ENCODE measurements around the gene ADARB2. TPM values are rescaled to one million over a fixed set of nuclear protein-coding genes. Genes with fewer than 3 reads are reported as not detected.

Gene ADARB2
- total and polyA plus RNA-seq, 2 experiments from 2014 or later: 2.0 to 5.0 TPM

DNA sequence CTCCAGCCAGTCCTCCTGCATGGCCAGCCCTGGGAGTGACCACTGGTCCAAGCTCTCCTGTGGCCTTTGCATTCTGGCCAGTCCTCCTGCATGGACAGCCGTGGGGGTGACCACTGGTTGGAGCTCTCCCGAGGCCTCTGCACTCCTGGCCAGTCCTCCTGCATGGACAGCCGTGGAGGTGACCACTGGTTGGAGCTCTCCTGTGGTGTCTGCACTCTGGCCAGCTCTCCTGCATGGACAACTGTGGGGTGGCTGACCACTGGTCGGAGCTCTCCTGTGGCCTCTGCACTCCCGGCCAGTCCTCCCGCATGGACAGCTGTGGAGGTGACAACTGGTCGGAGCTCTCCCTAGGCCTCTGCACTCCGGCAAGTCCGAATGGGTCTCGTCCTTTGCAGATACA, 28.7 kb upstream of the ADARB2 start:
- H3K79me2 ChIP-seq (replicated peaks; ENCODE audit: insufficient read depth): no peaks in the 10 kb centered on the region
- H3K27me3 ChIP-seq (ENCODE audit: insufficient read depth): no peaks in the 10 kb centered on the region
- H3K4me1 ChIP-seq (ENCODE audit: insufficient read depth): no peaks in the 10 kb centered on the region
- H3F3A ChIP-seq (replicated peaks; ENCODE audit: low read depth): no peaks in the 10 kb centered on the region
- no peak overlapping the region for H3K4me3 Mint-ChIP-seq
- no peak for ATAC-seq
- TF ChIP-seq, protein P1, sequence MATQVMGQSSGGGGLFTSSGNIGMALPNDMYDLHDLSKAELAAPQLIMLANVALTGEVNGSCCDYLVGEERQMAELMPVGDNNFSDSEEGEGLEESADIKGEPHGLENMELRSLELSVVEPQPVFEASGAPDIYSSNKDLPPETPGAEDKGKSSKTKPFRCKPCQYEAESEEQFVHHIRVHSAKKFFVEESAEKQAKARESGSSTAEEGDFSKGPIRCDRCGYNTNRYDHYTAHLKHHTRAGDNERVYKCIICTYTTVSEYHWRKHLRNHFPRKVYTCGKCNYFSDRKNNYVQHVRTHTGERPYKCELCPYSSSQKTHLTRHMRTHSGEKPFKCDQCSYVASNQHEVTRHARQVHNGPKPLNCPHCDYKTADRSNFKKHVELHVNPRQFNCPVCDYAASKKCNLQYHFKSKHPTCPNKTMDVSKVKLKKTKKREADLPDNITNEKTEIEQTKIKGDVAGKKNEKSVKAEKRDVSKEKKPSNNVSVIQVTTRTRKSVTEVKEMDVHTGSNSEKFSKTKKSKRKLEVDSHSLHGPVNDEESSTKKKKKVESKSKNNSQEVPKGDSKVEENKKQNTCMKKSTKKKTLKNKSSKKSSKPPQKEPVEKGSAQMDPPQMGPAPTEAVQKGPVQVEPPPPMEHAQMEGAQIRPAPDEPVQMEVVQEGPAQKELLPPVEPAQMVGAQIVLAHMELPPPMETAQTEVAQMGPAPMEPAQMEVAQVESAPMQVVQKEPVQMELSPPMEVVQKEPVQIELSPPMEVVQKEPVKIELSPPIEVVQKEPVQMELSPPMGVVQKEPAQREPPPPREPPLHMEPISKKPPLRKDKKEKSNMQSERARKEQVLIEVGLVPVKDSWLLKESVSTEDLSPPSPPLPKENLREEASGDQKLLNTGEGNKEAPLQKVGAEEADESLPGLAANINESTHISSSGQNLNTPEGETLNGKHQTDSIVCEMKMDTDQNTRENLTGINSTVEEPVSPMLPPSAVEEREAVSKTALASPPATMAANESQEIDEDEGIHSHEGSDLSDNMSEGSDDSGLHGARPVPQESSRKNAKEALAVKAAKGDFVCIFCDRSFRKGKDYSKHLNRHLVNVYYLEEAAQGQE (IDR thresholded peaks at IDR 0.05; ENCODE audit: unreplicated experiment): no peak
- TF ChIP-seq CREB1 (CRISPR knock-in tag; IDR thresholded peaks at IDR 0.05; ENCODE audit: low read depth) (no peak), JUNB (IDR thresholded peaks at IDR 0.05; ENCODE audit: unreplicated experiment) (no peak), ZNF114 (CRISPR knock-in tag; IDR thresholded peaks at IDR 0.05) (no peak), NANOG (IDR thresholded peaks at IDR 0.05; ENCODE audit: borderline replicate concordance) (no peak), ZNF331 (CRISPR knock-in tag; IDR thresholded peaks at IDR 0.05; ENCODE audit: low read depth) (no peak), EZH2 (IDR thresholded peaks at IDR 0.05; ENCODE audit: low read depth, unreplicated experiment) (no peak), POLR2AphosphoS5 (IDR thresholded peaks at IDR 0.05; ENCODE audit: low read depth) (no peak)
- TF ChIP-seq, protein P2, sequence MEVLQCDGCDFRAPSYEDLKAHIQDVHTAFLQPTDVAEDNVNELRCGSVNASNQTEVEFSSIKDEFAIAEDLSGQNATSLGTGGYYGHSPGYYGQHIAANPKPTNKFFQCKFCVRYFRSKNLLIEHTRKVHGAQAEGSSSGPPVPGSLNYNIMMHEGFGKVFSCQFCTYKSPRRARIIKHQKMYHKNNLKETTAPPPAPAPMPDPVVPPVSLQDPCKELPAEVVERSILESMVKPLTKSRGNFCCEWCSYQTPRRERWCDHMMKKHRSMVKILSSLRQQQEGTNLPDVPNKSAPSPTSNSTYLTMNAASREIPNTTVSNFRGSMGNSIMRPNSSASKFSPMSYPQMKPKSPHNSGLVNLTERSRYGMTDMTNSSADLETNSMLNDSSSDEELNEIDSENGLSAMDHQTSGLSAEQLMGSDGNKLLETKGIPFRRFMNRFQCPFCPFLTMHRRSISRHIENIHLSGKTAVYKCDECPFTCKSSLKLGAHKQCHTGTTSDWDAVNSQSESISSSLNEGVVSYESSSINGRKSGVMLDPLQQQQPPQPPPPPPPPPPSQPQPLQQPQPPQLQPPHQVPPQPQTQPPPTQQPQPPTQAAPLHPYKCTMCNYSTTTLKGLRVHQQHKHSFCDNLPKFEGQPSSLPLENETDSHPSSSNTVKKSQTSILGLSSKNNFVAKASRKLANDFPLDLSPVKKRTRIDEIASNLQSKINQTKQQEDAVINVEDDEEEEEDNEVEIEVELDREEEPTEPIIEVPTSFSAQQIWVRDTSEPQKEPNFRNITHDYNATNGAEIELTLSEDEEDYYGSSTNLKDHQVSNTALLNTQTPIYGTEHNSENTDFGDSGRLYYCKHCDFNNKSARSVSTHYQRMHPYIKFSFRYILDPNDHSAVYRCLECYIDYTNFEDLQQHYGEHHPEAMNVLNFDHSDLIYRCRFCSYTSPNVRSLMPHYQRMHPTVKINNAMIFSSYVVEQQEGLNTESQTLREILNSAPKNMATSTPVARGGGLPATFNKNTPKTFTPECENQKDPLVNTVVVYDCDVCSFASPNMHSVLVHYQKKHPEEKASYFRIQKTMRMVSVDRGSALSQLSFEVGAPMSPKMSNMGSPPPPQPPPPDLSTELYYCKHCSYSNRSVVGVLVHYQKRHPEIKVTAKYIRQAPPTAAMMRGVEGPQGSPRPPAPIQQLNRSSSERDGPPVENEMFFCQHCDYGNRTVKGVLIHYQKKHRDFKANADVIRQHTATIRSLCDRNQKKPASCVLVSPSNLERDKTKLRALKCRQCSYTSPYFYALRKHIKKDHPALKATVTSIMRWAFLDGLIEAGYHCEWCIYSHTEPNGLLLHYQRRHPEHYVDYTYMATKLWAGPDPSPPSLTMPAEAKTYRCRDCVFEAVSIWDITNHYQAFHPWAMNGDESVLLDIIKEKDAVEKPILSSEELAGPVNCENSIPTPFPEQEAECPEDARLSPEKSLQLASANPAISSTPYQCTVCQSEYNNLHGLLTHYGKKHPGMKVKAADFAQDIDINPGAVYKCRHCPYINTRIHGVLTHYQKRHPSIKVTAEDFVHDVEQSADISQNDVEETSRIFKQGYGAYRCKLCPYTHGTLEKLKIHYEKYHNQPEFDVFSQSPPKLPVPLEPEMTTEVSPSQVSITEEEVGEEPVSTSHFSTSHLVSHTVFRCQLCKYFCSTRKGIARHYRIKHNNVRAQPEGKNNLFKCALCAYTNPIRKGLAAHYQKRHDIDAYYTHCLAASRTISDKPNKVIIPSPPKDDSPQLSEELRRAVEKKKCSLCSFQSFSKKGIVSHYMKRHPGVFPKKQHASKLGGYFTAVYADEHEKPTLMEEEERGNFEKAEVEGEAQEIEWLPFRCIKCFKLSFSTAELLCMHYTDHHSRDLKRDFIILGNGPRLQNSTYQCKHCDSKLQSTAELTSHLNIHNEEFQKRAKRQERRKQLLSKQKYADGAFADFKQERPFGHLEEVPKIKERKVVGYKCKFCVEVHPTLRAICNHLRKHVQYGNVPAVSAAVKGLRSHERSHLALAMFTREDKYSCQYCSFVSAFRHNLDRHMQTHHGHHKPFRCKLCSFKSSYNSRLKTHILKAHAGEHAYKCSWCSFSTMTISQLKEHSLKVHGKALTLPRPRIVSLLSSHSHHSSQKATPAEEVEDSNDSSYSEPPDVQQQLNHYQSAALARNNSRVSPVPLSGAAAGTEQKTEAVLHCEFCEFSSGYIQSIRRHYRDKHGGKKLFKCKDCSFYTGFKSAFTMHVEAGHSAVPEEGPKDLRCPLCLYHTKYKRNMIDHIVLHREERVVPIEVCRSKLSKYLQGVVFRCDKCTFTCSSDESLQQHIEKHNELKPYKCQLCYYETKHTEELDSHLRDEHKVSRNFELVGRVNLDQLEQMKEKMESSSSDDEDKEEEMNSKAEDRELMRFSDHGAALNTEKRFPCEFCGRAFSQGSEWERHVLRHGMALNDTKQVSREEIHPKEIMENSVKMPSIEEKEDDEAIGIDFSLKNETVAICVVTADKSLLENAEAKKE (CRISPR knock-in tag; IDR thresholded peaks at IDR 0.05): no peak
- H3K4me2 ChIP-seq: no peak overlapping the region
- no peaks in the 10 kb centered on the region for H3K9me2 ChIP-seq (ENCODE audit: insufficient read depth)
- peaks cover 5% of the 10 kb centered on the region for H3K9me3 Mint-ChIP-seq
- H3K36me3 Mint-ChIP-seq (ENCODE audit: low read depth): peaks cover 4% of the 10 kb centered on the region
- H3K36me3 ChIP-seq (ENCODE audit: insufficient read depth): no peaks in the 10 kb centered on the region
- no peak overlapping the region for H2AFZ ChIP-seq
- DNase-seq (ENCODE audit: low spot score): no peak
- no peak overlapping the region for H3K27ac ChIP-seq (ENCODE audit: low read depth)
- no peak overlapping the region for H3K27ac Mint-ChIP-seq
- H4K20me1 ChIP-seq (replicated peaks; ENCODE audit: insufficient read depth): no peaks in the 10 kb centered on the region
- H3K27me3 Mint-ChIP-seq (ENCODE audit: insufficient read depth, low read depth, poor library complexity): no peaks in the 10 kb centered on the region
- no peaks in the 10 kb centered on the region for H3K4me1 Mint-ChIP-seq
- no peak overlapping the region for H3K4me3 ChIP-seq
